Measurements from ENCODE around the gene SEMA4D. TPM values are rescaled to one million over a fixed set of nuclear protein-coding genes. Genes with fewer than 3 reads are reported as not detected.

SEMA4D gene
- total RNA-seq, 3 donors from 2014 or later (not counting 1 experiment from before 2014, with no cell fraction given) = 354 to 448 (median 420) TPM

GRCh38 chr9:89317282-89317681 is 180.6 kb downstream of the SEMA4D start:
- WGBS (ENCODE audit: insufficient coverage) = 89% methylated on average over 4 of the region's 4 CpGs
- peak overlapping the region; percentile 96 for H3K4me3 Mint-ChIP-seq
- H3K4me1 ChIP-seq (ENCODE audit: control insufficient read depth, insufficient read depth, low read length) = peaks cover 16% of the 10 kb centered on the region
- no peak for TF ChIP-seq CTCF (IDR thresholded peaks at IDR 0.05)
- no peaks in the 10 kb centered on the region for H3K27me3 Mint-ChIP-seq (ENCODE audit: low read depth in 2 of 2)
- H3K4me3 ChIP-seq (ENCODE audit: low read length) = no peak overlapping the region
- H3K36me3 ChIP-seq (ENCODE audit: control insufficient read depth, insufficient read depth, low read length) = peaks cover 14% of the 10 kb centered on the region
- peaks cover 26 to 35% of the 10 kb centered on the region in 2 donors for H3K4me1 Mint-ChIP-seq
- intact Hi-C loops (cut with micrococcal nuclease) = no loop called here
- no peaks in the 10 kb centered on the region for H3K9me3 ChIP-seq (ENCODE audit: control insufficient read depth, insufficient read depth, low read length)
- no peaks in the 10 kb centered on the region for H3K36me3 Mint-ChIP-seq
- H3K27ac Mint-ChIP-seq = peak overlapping the region; percentile 94 to 98
- H3K27me3 ChIP-seq (ENCODE audit: control insufficient read depth, insufficient read depth, low read length) = no peaks in the 10 kb centered on the region
- H3K9me3 Mint-ChIP-seq = no peaks in the 10 kb centered on the region
- DNase-seq (no peak), ATAC-seq (no peak)
- peak overlapping the region; percentile 84 for H3K27ac ChIP-seq (ENCODE audit: low read length)

GRCh38 chr9:89315482-89315881 is 182.4 kb downstream of the SEMA4D start:
- H3K36me3 ChIP-seq (ENCODE audit: control insufficient read depth, insufficient read depth, low read length) = peaks cover 9% of the 10 kb centered on the region
- Mint-ChIP-seq H3K36me3 (no peaks in the 10 kb centered on the region), H3K4me1 (peaks cover 39 to 45% of the 10 kb centered on the region in 2 donors), H3K4me3 (no peak overlapping the region), H3K9me3 (no peaks in the 10 kb centered on the region), H3K27ac (peak overlapping the region in 1 of 2 donors; percentile 48), H3K27me3 (ENCODE audit: low read depth in 2 of 2) (no peaks in the 10 kb centered on the region)
- H3K4me1 ChIP-seq (ENCODE audit: control insufficient read depth, insufficient read depth, low read length) = peaks cover 23% of the 10 kb centered on the region
- H3K27me3 ChIP-seq (ENCODE audit: control insufficient read depth, insufficient read depth, low read length) = no peaks in the 10 kb centered on the region
- TF ChIP-seq CTCF (IDR thresholded peaks at IDR 0.05) = no peak
- H3K4me3 ChIP-seq (ENCODE audit: low read length) = no peak overlapping the region
- no peak for DNase-seq
- H3K9me3 ChIP-seq (ENCODE audit: control insufficient read depth, insufficient read depth, low read length) = no peaks in the 10 kb centered on the region
- intact Hi-C loops (cut with micrococcal nuclease) = no loop called here
- ATAC-seq = no peak
- H3K27ac ChIP-seq (ENCODE audit: low read length) = no peak overlapping the region

- WGBS (ENCODE audit: insufficient coverage) = 100% methylated on average over 1 of the region's 1 CpG
- no peak overlapping the region for H3K4me3 Mint-ChIP-seq
- no peaks in the 10 kb centered on the region for H3K36me3 Mint-ChIP-seq
- peaks cover 39 to 46% of the 10 kb centered on the region in 2 donors for H3K4me1 Mint-ChIP-seq
- Histone ChIP-seq H3K27me3 (ENCODE audit: control insufficient read depth, insufficient read depth, low read length) (no peaks in the 10 kb centered on the region), H3K4me3 (ENCODE audit: low read length) (no peak overlapping the region), H3K27ac (ENCODE audit: low read length) (no peak overlapping the region), H3K9me3 (ENCODE audit: control insufficient read depth, insufficient read depth, low read length) (no peaks in the 10 kb centered on the region), H3K4me1 (ENCODE audit: control insufficient read depth, insufficient read depth, low read length) (peaks cover 22% of the 10 kb centered on the region), H3K36me3 (ENCODE audit: control insufficient read depth, insufficient read depth, low read length) (peaks cover 6% of the 10 kb centered on the region)
- intact Hi-C loops (cut with micrococcal nuclease) = loop anchor here (5.0 kb wide), 1 partner anchor 107 kb away; no protein-coding TSS in a partner anchor
- no peak for DNase-seq
- ATAC-seq = no peak
- H3K27me3 Mint-ChIP-seq (ENCODE audit: low read depth in 2 of 2) = no peaks in the 10 kb centered on the region
- no peaks in the 10 kb centered on the region for H3K9me3 Mint-ChIP-seq
- TF ChIP-seq CTCF (IDR thresholded peaks at IDR 0.05) = no peak
- peak overlapping the region in 1 of 2 donors; percentile 48 for H3K27ac Mint-ChIP-seq
Measured at GRCh38 chr9:89314955-89315354, 183.0 kb downstream of the SEMA4D start.

- Histone ChIP-seq H3K4me1 (ENCODE audit: control insufficient read depth, insufficient read depth, low read length) (peaks cover 24% of the 10 kb centered on the region), H3K9me3 (ENCODE audit: control insufficient read depth, insufficient read depth, low read length) (no peaks in the 10 kb centered on the region), H3K36me3 (ENCODE audit: control insufficient read depth, insufficient read depth, low read length) (peaks cover 6% of the 10 kb centered on the region), H3K27me3 (ENCODE audit: control insufficient read depth, insufficient read depth, low read length) (no peaks in the 10 kb centered on the region), H3K4me3 (ENCODE audit: low read length) (no peak overlapping the region), H3K27ac (ENCODE audit: low read length) (no peak overlapping the region)
- ATAC-seq (no peak), DNase-seq (no peak)
- peaks cover 28 to 36% of the 10 kb centered on the region in 2 donors for H3K4me1 Mint-ChIP-seq
- H3K36me3 Mint-ChIP-seq = no peaks in the 10 kb centered on the region
- no peaks in the 10 kb centered on the region for H3K27me3 Mint-ChIP-seq (ENCODE audit: low read depth in 2 of 2)
- no peak overlapping the region for H3K4me3 Mint-ChIP-seq
- 60% methylated on average over 1 of the region's 1 CpG for WGBS (ENCODE audit: insufficient coverage)
- H3K9me3 Mint-ChIP-seq = no peaks in the 10 kb centered on the region
- TF ChIP-seq CTCF (IDR thresholded peaks at IDR 0.05) = no peak
- no peak overlapping the region for H3K27ac Mint-ChIP-seq
- intact Hi-C loops (cut with micrococcal nuclease) = loop anchor here (5.0 kb wide), 1 partner anchor 108 kb away; no protein-coding TSS in a partner anchor
Measured at GRCh38 chr9:89313842-89314241, 184.1 kb downstream of the SEMA4D start.
